D721Med (cell line): ENCODE data around the gene DECR2.
"Not testable (repeated sequence)": the region's sequence is repeated elsewhere in the genome, so short reads cannot be mapped to it uniquely, and the experiment has no call there.

Experiments
- DNase-seq: peaks from one replicate; pipeline ENCODE4 v3.0.0; 2011; ENCODE audit warnings: low spot score; ENCODE audit not compliant: insufficient read length
- FAIRE-seq: peaks from 2 replicates; lab custom pipeline; 2011; peaks lifted over from hg19 to GRCh38; lab: Jason Lieb, UNC
- CTCF ChIP-seq: IDR thresholded peaks from 2 replicates; pipeline ENCODE4 v1.5.1; 2012; ENCODE audit warnings: mild to moderate bottlenecking, control low read depth; ENCODE audit not compliant: insufficient read depth; ENCODE audit errors: missing control alignments

The DECR2 gene

DNA sequence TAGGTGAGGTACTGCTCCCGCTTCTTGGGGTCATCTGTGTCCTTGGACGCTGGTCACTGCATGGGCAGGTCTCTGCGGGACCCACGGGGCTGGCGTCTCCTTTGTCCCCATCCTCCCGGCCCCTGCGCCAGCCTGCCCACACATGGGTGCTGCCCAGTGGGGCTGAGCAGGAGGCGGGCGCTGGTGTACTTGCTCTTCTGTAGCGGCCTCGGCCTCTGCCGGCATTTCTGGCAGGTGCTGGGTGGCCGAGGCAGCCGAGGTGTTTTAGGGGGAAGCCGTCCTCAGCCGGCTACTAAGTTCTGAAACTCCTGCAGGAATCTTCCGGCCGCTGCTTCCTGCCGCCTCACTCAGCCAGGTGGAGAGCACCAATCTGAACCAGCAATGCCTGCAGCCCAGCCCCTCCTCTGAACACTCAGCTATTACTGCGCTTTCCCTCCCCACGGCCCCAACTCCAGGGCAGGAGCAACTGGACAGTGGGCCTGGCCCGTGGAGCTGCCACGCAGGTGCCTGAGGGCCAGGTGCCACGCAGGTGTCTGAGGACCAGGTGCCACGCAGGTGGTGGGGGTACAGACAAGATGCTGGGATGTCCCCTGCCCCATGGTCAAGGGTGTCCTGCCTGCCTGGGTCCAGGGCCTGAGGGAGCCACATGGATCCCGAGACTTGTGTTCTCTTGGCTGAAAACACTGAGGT is 10.0 kb downstream of the DECR2 start:
- no peak for FAIRE-seq
- no peak for TF ChIP-seq CTCF
- DNase-seq, result no peak

GRCh38 chr16:414395-415169 is 12.9 kb downstream of the DECR2 start:
- no peak for TF ChIP-seq CTCF
- FAIRE-seq, result no peak
- no peak for DNase-seq

GRCh38 chr16:415170-415498 is 13.4 kb downstream of the DECR2 start:
- not testable (repeated sequence) for DNase-seq, FAIRE-seq

DNA sequence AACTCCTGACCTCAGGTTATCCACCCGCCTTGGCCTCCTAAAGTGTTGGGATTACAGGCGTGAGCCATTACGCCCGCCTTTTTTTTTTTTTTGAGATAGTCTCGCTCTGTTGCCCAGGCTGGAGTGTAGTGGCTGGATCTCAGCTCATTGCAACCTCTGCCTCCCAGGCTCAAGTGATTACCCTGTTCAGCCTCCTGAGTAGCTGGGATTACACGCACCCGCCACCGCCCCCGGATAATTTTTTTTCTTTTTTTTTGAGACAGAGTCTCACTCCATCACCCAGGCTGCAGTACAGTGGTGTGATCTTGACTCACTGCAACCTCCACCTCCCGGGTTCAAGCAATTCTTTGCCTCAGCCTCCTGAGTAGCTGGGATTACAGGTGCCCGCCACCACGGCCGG is 20.5 kb downstream of the DECR2 start:
- not testable (repeated sequence) for FAIRE-seq, DNase-seq

DNA sequence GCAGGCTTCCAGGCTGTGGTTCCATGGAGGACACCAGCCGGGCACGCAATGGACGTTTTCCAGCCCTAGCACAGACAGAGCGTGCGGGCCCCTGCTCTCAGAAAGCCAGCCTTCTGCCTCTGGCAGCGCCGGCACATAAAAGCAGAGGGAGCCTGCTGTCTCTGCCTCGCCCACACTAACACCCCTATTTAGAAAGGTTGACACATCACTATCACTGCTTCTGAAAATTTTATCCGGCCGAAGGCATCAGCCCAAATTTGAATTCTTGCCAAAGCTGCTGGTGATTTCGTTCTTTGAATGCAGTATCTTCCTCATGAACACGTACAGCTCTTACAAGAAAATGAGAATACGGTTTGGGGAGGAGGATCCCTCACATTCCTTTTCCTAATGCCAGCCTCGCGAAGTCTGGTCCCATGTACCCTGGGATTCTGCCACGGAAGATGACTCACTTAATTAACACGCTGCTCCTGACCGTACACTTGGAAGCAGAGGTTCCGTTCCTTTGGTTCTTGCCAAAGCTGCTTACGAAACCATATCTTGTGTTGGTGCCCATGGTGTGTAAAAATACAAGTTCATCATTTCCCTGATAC is 22.4 kb downstream of the DECR2 start:
- FAIRE-seq, result no peak
- no peak for TF ChIP-seq CTCF

GRCh38 chr16:424623-425081 is 23.0 kb downstream of the DECR2 start:
- FAIRE-seq (no peak), DNase-seq (no peak)
- no peak for TF ChIP-seq CTCF

More for the DNA sequence above, 22.4 kb downstream of the DECR2 start:
- DNase-seq, result no peak

DNA sequence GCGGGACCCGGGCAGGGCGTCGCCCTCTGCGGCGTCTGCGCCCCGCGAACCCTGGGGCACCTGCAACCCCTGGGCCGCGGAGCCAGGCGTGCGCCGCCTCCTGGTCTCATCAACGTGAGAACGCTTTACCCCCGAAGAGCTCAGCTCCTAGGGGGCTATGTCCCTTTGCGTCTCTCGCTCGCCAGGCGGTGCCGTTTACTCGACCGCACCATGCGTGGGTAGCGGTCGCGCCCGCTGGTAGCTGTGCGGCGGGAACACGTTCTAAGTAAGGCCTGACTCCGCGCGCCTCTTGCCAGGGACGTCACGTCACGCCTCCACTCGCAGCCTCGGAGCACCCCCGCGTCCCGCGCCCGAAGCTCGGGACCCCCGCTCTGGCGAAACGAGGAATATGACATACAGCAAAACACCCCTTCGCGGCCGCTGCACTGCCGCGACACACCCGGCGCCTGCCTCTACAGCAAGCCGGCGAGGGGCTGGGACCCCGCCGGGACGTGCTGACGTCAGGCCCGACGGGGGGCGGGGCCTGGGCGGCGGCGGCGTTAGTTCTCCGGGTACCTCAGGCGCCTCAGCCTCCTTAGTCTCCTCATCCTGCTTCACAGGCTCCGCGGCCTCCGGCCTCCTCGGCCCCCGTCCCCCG is 23.5 kb downstream of the DECR2 start, which contains the start of gene RAB11FIP3:
Gene RAB11FIP3 (plus strand): TSS at position 568 of the 637 bp plus-strand sequence. CDS start 358 bp downstream, outside the sequence.
- peak; percentile 19 for TF ChIP-seq CTCF
- no peak for FAIRE-seq

More for the DNA sequence above, 23.5 kb downstream of the DECR2 start, which contains the start of gene RAB11FIP3:
- peak; percentile 92 for DNase-seq
